Liver (tissue), 9 donors: ENCODE data around the gene UXS1. TPM values are rescaled to one million over a fixed set of nuclear protein-coding genes. Genes with fewer than 3 reads are reported as not detected.

Experiments
- DNase-seq: peaks from one replicate; pipeline ENCODE4 v3.0.0-alpha.2; 2017; ENCODE audit warnings: low spot score
- H3K27ac ChIP-seq, 2 donors: one replicate each; pipeline ENCODE4 v1.7.0; 2013; ENCODE audit warnings: inconsistent platforms in 2 of 2, low read length in 2 of 2, control low read depth in 1 of 2, low read depth in 1 of 2, mild to moderate bottlenecking in 1 of 2
- H3K27me3 ChIP-seq, 4 donors: one replicate each; pipeline versions ENCODE4 v1.6.1 to v1.7.0; 2013; ENCODE audit warnings: low read length in 3 of 4, inconsistent platforms in 1 of 4, mild to moderate bottlenecking in 1 of 4, moderate library complexity in 1 of 4; ENCODE audit not compliant: control insufficient read depth in 4 of 4, insufficient read depth in 4 of 4
- H3K36me3 ChIP-seq, 4 donors: one replicate each; pipeline versions ENCODE4 v1.6.1 to v1.7.0; 2013; ENCODE audit warnings: low read length in 3 of 4, mild to moderate bottlenecking in 3 of 4, low read depth in 1 of 4, moderate library complexity in 1 of 4; ENCODE audit not compliant: control insufficient read depth in 4 of 4, insufficient read depth in 3 of 4
- H3K4me1 ChIP-seq, 4 donors: one replicate each; pipeline versions ENCODE4 v1.6.1 to v1.7.0; 2013; ENCODE audit warnings: low read length in 3 of 4, mild to moderate bottlenecking in 3 of 4, moderate library complexity in 1 of 4; ENCODE audit not compliant: control insufficient read depth in 4 of 4, insufficient read depth in 4 of 4
- H3K4me3 ChIP-seq, 3 donors: one replicate each; pipeline versions ENCODE4 v1.6.1 to v1.7.0; 2013; ENCODE audit warnings: low read length in 3 of 3, control low read depth in 1 of 3, low read depth in 1 of 3, mild to moderate bottlenecking in 1 of 3
- H3K9ac ChIP-seq, 2 donors: one replicate each; pipeline ENCODE4 v1.7.0; 2013; ENCODE audit warnings: low read length in 2 of 2, mild to moderate bottlenecking in 2 of 2, moderate library complexity in 2 of 2, control low read depth in 1 of 2, low read depth in 1 of 2
- H3K9me3 ChIP-seq, 4 donors: one replicate each; pipeline versions ENCODE4 v1.6.1 to v1.7.0; 2013; ENCODE audit warnings: low read length in 3 of 4; ENCODE audit not compliant: control insufficient read depth in 4 of 4
- EGR1 ChIP-seq, 2 donors: IDR thresholded peaks; 2 replicates each; pipeline ENCODE4 v1.6.1; 2016 to 2018; ENCODE audit warnings: antibody characterized with exemption in 2 of 2, low read depth in 2 of 2
- HNF4A ChIP-seq, 2 donors: conservative IDR thresholded peaks; 2 replicates each; pipeline ENCODE4 v1.6.1; 2016; ENCODE audit warnings: antibody characterized with exemption in 2 of 2, mild to moderate bottlenecking in 2 of 2
- JUND ChIP-seq, 2 donors: IDR thresholded peaks; 2 replicates each; pipeline ENCODE4 v1.6.1; 2016; ENCODE audit warnings: antibody characterized with exemption in 2 of 2
- NR2F2 ChIP-seq: IDR thresholded peaks from 2 replicates; pipeline ENCODE4 v1.6.1; 2016; ENCODE audit warnings: antibody characterized with exemption
- REST ChIP-seq: IDR thresholded peaks from 2 replicates; pipeline ENCODE4 v1.6.1; 2016; ENCODE audit warnings: antibody characterized with exemption, mild to moderate bottlenecking
- TAF1 ChIP-seq: conservative IDR thresholded peaks from 2 replicates; pipeline ENCODE4 v1.6.1; 2016; ENCODE audit warnings: antibody characterized with exemption, mild to moderate bottlenecking
- WGBS: extraction: QIAGEN DNeasy Blood & Tissue Kit; methylation state at CpG from one replicate; pipeline ENCODE4 v1.1.7; 2013; 5-methylcytosine and 5-hydroxymethylcytosine counted together
- polyA plus RNA-seq, 2 donors: library from polyadenylated mRNA; stranded (reverse) in 1 of 2; unstranded in 1 of 2; fragments of 200-250 nt in 1 of 2; fragments of >200 nt in 1 of 2; fragmentation: Nextera tagmentation in 1 of 2; extraction: Ambion mirVana in 1 of 2; gene quantifications; one replicate each; pipeline versions ENCODE4 v1.2.1 to v1.2.3, GENCODE V29; 2013 to 2015
- total RNA-seq, 2 donors: library from RNA; depleted of rRNA; stranded (reverse); fragments of >200 nt; gene quantifications; one replicate each; pipeline ENCODE4 v1.2.3, GENCODE V29; 2014
- TF ChIP-seq, protein P1 (sequence below): IDR thresholded peaks from 2 replicates; pipeline ENCODE4 v1.6.1; 2016; ENCODE audit warnings: antibody characterized with exemption
- donor health status: healthy.
- donor health status: healthy.
- donor health status: healthy.
- donor health status: healthy.
- donor health status: healthy.

Gene UXS1
- total and polyA plus RNA-seq, 4 donors, result 8.8 to 19.9 (median 10.0) TPM

DNA sequence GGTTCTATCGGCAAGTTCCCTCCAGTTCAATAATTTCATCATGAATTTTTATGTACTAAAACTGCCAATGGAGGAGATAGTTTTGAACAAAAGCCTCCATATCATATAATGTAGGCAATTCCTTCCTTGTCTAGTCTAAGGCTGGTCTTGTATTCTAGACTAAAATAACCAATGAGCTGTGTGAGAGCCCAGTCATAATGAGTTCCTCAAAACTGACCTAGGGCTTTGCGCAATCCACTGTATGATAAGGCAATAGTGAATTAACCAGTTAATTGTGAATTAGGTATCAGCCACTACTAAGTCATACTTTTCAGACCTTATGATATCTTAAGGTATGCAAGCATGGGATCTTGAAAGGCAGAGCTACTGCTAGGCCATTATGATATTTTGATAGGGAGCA, 7.6 kb upstream of the UXS1 start (continued):
- TF ChIP-seq HNF4A (conservative IDR thresholded peaks at IDR 0.05), result no peak
- TF ChIP-seq EGR1 (IDR thresholded peaks at IDR 0.05; ENCODE audit: low read depth in 2 of 2), result no peak
- no peak for TF ChIP-seq TAF1

- WGBS, result 30% methylated on average over 3 of the region's 3 CpGs
- no peak for DNase-seq
- Histone ChIP-seq H3K36me3 (no peaks in the 10 kb centered on the region), H3K4me1 (peaks cover 0 to 10% (median 7%) of the 10 kb centered on the region in 4 donors), H3K9ac (no peak overlapping the region), H3K9me3 (no peaks in the 10 kb centered on the region), H3K27ac (no peak overlapping the region), H3K27me3 (no peaks in the 10 kb centered on the region), H3K4me3 (no peak overlapping the region)
- no peak for TF ChIP-seq JUND (IDR thresholded peaks at IDR 0.05)
- TF ChIP-seq REST, result no peak
- no peak for TF ChIP-seq TAF1
These were observed 3.8 kb upstream of the UXS1 start for GRCh38 chr2:106197878-106198277.

- Histone ChIP-seq H3K4me1 (peaks cover 0 to 13% (median 9%) of the 10 kb centered on the region in 4 donors), H3K4me3 (no peak overlapping the region), H3K9me3 (no peaks in the 10 kb centered on the region), H3K9ac (no peak overlapping the region), H3K27me3 (no peaks in the 10 kb centered on the region), H3K36me3 (no peaks in the 10 kb centered on the region), H3K27ac (no peak overlapping the region)
- no peak for TF ChIP-seq NR2F2
- TF ChIP-seq, protein P1, sequence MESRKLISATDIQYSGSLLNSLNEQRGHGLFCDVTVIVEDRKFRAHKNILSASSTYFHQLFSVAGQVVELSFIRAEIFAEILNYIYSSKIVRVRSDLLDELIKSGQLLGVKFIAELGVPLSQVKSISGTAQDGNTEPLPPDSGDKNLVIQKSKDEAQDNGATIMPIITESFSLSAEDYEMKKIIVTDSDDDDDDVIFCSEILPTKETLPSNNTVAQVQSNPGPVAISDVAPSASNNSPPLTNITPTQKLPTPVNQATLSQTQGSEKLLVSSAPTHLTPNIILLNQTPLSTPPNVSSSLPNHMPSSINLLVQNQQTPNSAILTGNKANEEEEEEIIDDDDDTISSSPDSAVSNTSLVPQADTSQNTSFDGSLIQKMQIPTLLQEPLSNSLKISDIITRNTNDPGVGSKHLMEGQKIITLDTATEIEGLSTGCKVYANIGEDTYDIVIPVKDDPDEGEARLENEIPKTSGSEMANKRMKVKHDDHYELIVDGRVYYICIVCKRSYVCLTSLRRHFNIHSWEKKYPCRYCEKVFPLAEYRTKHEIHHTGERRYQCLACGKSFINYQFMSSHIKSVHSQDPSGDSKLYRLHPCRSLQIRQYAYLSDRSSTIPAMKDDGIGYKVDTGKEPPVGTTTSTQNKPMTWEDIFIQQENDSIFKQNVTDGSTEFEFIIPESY, result no peak
- TF ChIP-seq REST, result no peak
- WGBS, result 80% methylated on average over 6 of the region's 6 CpGs
- no peak for DNase-seq
These were observed 1.9 kb upstream of the UXS1 start for GRCh38 chr2:106195981-106196380.
